ENCODE data around the gene ICA1.

ICA1 gene

DNA sequence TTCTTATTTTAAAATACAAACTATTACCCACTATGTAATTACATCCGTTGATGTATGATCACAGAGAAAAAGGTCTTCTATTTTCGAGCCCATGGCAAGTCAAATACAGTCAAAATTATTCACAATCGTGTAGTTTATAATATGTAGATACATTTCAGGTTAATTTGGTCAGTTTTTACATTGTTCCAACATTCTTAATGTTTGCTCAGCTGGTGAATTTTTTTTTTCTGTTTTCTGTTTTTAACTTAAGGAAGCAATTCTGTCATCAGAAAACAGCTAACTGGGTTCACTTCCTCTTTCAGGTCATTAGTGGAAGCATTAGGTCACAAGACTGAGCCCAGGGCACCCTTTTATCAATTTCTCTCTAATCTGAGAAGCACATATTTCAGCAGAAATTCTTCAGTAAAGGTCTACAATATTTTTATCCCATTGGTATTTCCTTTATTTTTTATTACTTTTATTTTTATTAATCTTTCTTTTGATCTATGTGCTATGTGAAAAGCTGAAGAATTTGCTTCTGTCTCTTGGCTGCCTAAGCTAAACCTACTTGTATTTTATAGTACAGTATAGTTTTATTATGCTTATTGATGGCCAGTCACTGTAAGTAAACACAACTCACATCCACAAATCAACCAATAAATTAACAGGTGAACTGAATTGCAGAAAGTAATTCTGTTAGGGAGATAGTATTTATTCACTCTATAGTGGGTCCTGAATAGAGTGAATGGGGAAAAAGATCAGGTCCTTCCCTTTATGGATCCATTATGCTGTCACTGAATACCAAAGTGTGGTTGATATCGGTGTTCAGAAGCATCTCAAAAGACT, 84.6 kb downstream of the ICA1 start:
- no peak overlapping the region for H3K4me3 ChIP-seq (ENCODE audit: low read depth, low read length)
- no peaks in the 10 kb centered on the region for H3K36me3 ChIP-seq (ENCODE audit: insufficient read depth, low read length)
- H3K4me1 ChIP-seq (ENCODE audit: control insufficient read depth, insufficient read depth, low read length, unreplicated experiment): no peaks in the 10 kb centered on the region
- H3K27ac ChIP-seq (ENCODE audit: low read depth, low read length): no peak overlapping the region
- no peak overlapping the region for H2AFZ ChIP-seq (ENCODE audit: low read length, unreplicated experiment)
- peaks cover 7% of the 10 kb centered on the region; the same call in 1 of the 2 replicates for H3K27me3 ChIP-seq (ENCODE audit: insufficient read depth, low read length)
- no peaks in the 10 kb centered on the region for H3K79me2 ChIP-seq (ENCODE audit: control insufficient read depth, insufficient read depth, low read length, unreplicated experiment)

GRCh38 chr7:8176370-8177081, 85.4 kb downstream of the ICA1 start:
- no peak overlapping the region for H3K27ac ChIP-seq (ENCODE audit: low read depth, low read length)
- no peak overlapping the region for H2AFZ ChIP-seq (ENCODE audit: low read length, unreplicated experiment)
- H3K79me2 ChIP-seq (ENCODE audit: control insufficient read depth, insufficient read depth, low read length, unreplicated experiment): no peaks in the 10 kb centered on the region
- no peaks in the 10 kb centered on the region for H3K4me1 ChIP-seq (ENCODE audit: control insufficient read depth, insufficient read depth, low read length, unreplicated experiment)
- no peaks in the 10 kb centered on the region for H3K36me3 ChIP-seq (ENCODE audit: insufficient read depth, low read length)
- H3K27me3 ChIP-seq (ENCODE audit: insufficient read depth, low read length): peaks cover 7% of the 10 kb centered on the region; the same call in 1 of the 2 replicates
- H3K4me3 ChIP-seq (ENCODE audit: low read depth, low read length): no peak overlapping the region

DNA sequence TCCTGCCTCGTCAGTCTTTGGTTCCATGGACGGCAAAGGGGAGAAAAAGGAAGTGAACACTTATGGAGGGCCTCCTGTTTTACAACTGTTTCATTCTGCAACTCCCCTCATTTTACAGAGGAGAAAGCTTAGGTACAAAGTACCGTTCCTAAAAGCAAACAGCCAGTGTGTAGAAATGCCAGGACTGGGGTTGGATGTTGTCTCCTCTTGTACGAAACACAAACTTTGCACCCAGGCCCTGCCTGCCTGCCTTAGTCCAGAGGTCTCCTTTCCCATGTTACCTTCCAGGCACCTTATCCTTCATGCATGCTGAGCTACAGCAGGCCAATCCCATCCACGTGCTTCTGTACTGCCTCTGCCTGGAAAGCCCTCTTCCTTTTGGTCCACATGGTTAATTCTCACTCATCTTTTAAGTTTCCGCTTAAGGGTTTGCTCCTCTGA, 86.0 kb downstream of the ICA1 start:
- no peak overlapping the region for H2AFZ ChIP-seq (ENCODE audit: low read length, unreplicated experiment)
- H3K4me3 ChIP-seq (ENCODE audit: low read depth, low read length): no peak overlapping the region
- no peak overlapping the region for H3K27ac ChIP-seq (ENCODE audit: low read depth, low read length)

DNA sequence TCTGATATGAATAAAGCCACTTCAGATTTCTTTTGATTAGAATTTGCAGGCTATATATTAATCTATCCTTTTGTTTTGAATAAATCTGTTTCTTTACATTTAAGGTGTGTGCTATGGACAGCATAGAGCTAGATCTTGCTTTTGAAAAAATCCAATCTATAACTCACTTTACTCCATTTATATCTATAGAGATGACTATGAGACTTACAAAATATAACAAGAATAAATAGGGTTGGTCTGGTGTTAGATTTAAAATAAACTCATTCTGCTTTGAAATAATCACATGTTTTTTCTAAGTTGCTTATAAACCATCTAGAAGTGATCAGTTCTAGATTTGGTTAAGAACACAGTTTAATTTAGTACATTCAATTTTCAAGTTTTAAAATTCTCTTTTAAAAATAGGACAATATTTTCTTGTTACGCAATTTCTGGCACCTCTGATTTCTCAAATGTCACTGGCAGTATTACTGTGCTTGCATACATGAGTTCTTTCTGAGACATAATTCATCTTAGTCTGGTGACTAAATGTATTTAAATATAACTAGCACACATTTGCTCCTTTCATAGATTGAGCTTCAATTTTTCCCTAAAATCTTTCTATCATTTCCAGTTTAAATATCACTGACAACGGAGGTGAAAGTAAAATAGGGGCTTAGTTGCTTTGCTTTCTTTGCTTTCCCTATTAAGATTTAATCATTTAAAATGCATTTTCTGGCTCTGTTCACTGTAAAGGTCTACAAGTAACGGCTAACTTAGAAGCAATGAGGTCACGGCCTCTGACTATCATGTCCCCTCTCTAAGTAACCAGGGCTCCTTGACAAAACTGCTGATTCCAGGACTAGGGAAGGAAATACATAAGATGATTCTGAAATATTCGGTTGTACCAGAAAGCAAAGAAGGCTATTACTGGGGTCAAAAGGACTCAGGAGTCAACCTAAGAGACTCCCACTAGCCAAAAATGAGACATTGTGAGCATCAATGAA, 89.3 kb downstream of the ICA1 start:
- no peak overlapping the region for H3K4me3 ChIP-seq (ENCODE audit: low read depth, low read length)
- H3K27ac ChIP-seq (ENCODE audit: low read depth, low read length): no peak overlapping the region
- no peaks in the 10 kb centered on the region for H3K36me3 ChIP-seq (ENCODE audit: insufficient read depth, low read length)
- no peaks in the 10 kb centered on the region for H3K4me1 ChIP-seq (ENCODE audit: control insufficient read depth, insufficient read depth, low read length, unreplicated experiment)
- no peaks in the 10 kb centered on the region for H3K79me2 ChIP-seq (ENCODE audit: control insufficient read depth, insufficient read depth, low read length, unreplicated experiment)
- H3K27me3 ChIP-seq (ENCODE audit: insufficient read depth, low read length): no peaks in the 10 kb centered on the region
- H2AFZ ChIP-seq (ENCODE audit: low read length, unreplicated experiment): no peak overlapping the region

More for the DNA sequence above, 86.0 kb downstream of the ICA1 start:
- Histone ChIP-seq H3K36me3 (ENCODE audit: insufficient read depth, low read length) (no peaks in the 10 kb centered on the region), H3K4me1 (ENCODE audit: control insufficient read depth, insufficient read depth, low read length, unreplicated experiment) (no peaks in the 10 kb centered on the region), H3K27me3 (ENCODE audit: insufficient read depth, low read length) (peaks cover 4% of the 10 kb centered on the region; the same call in 1 of the 2 replicates), H3K79me2 (ENCODE audit: control insufficient read depth, insufficient read depth, low read length, unreplicated experiment) (no peaks in the 10 kb centered on the region)

DNA sequence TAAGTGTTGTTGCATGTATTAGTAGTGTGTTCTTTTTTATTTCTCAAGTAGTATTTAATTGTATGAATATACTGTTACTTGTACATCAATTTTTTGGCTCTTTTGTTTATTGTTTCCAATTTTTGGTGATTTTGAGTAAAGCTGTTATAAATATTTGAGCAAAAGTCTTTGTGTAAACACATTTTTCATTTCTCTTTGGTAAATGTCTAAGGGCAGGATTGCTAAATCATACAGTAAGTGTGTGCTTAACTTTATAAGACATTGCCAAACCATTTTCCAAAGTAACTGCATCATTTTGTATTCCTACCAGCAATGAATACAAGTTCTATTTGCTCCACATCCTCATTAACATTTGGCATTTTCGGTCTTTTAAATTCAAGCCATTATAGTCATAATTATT, 92.8 kb downstream of the ICA1 start:
- Histone ChIP-seq H3K4me3 (ENCODE audit: low read depth, low read length) (no peak overlapping the region), H3K4me1 (ENCODE audit: control insufficient read depth, insufficient read depth, low read length, unreplicated experiment) (no peaks in the 10 kb centered on the region), H2AFZ (ENCODE audit: low read length, unreplicated experiment) (no peak overlapping the region), H3K79me2 (ENCODE audit: control insufficient read depth, insufficient read depth, low read length, unreplicated experiment) (no peaks in the 10 kb centered on the region), H3K36me3 (ENCODE audit: insufficient read depth, low read length) (no peaks in the 10 kb centered on the region), H3K27me3 (ENCODE audit: insufficient read depth, low read length) (no peaks in the 10 kb centered on the region), H3K27ac (ENCODE audit: low read depth, low read length) (no peak overlapping the region)

DNA sequence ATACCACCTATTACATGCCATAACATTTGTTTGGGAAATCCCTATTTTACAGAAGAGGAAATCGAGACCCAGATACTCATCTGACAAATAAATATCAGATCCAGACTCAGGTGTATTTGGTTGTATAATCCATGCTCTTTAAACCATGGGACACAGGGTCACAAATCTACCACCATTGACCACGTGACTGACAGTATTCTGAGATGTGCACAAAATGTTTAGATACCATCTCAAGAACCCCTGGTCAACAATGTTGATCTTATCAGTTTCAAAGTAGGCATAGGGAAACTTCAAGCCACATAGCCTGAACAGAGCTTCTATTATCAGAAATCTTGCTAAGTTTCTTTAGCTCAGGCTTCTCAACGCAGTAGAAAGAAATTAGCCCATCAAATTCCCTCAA, 93.6 kb downstream of the ICA1 start:
- no peaks in the 10 kb centered on the region for H3K27me3 ChIP-seq (ENCODE audit: insufficient read depth, low read length)
- no peaks in the 10 kb centered on the region for H3K36me3 ChIP-seq (ENCODE audit: insufficient read depth, low read length)
- H2AFZ ChIP-seq (ENCODE audit: low read length, unreplicated experiment): no peak overlapping the region
- H3K4me3 ChIP-seq (ENCODE audit: low read depth, low read length): no peak overlapping the region
- no peaks in the 10 kb centered on the region for H3K79me2 ChIP-seq (ENCODE audit: control insufficient read depth, insufficient read depth, low read length, unreplicated experiment)
- no peaks in the 10 kb centered on the region for H3K4me1 ChIP-seq (ENCODE audit: control insufficient read depth, insufficient read depth, low read length, unreplicated experiment)
- no peak overlapping the region for H3K27ac ChIP-seq (ENCODE audit: low read depth, low read length)

DNA sequence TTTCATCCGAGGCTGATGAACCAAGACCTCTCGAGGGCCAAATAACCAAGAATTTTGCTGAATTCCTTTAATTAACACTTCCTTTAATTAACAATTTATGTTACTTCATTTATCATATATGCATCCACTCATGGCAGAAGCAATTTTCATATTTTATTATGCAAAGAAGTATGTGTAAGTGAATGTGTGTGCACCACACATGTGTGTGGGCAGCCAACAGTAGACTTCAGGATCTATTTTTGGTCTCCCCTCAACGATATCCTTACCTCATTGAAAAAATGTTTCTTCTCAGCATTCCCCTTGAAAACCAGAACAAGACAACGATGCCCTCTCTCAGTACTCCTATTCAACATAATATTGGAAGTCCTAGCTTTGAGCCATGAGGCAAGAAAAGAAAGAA, 96.8 kb downstream of the ICA1 start:
- H3K27me3 ChIP-seq (ENCODE audit: insufficient read depth, low read length): no peaks in the 10 kb centered on the region
- H2AFZ ChIP-seq (ENCODE audit: low read length, unreplicated experiment): no peak overlapping the region
- no peak overlapping the region for H3K4me3 ChIP-seq (ENCODE audit: low read depth, low read length)
- no peak overlapping the region for H3K27ac ChIP-seq (ENCODE audit: low read depth, low read length)
- H3K4me1 ChIP-seq (ENCODE audit: control insufficient read depth, insufficient read depth, low read length, unreplicated experiment): no peaks in the 10 kb centered on the region
- H3K36me3 ChIP-seq (ENCODE audit: insufficient read depth, low read length): no peaks in the 10 kb centered on the region
- no peaks in the 10 kb centered on the region for H3K79me2 ChIP-seq (ENCODE audit: control insufficient read depth, insufficient read depth, low read length, unreplicated experiment)

- Histone ChIP-seq H3K79me2 (ENCODE audit: control insufficient read depth, insufficient read depth, low read length, unreplicated experiment) (no peaks in the 10 kb centered on the region), H3K36me3 (ENCODE audit: insufficient read depth, low read length) (no peaks in the 10 kb centered on the region), H3K4me1 (ENCODE audit: control insufficient read depth, insufficient read depth, low read length, unreplicated experiment) (no peaks in the 10 kb centered on the region), H2AFZ (ENCODE audit: low read length, unreplicated experiment) (no peak overlapping the region), H3K27ac (ENCODE audit: low read depth, low read length) (no peak overlapping the region), H3K4me3 (ENCODE audit: low read depth, low read length) (no peak overlapping the region), H3K27me3 (ENCODE audit: insufficient read depth, low read length) (0 out of 2 replicates have a peak, but pooled peaks cover 3% of the 10 kb centered on the region)
Observed at GRCh38 chr7:8162181-8162580, 99.8 kb downstream of the ICA1 start.

DNA sequence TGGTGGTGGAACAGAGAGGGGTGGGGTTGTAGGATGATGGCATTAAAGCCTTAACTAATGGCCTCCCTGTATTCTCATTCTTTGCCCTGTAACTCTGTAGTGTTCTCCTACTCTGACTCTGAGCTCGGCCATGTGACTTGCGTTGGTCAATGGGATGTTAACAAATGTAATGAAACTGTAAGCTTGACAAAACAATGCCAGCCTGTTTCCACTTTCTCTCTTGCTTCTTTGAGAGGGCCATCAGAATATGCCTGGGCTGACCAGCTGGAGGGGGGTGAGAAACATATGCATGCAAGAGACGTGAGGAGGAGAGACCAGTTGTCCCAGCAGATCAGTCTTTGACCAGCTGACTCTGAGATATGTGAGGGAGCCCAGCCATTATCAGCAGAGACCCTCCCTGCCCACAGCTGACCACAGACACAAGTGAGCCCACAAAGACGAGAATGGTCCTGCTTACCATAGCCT, 100.6 kb downstream of the ICA1 start:
- Histone ChIP-seq H3K4me3 (ENCODE audit: low read depth, low read length) (no peak overlapping the region), H3K36me3 (ENCODE audit: insufficient read depth, low read length) (no peaks in the 10 kb centered on the region), H3K79me2 (ENCODE audit: control insufficient read depth, insufficient read depth, low read length, unreplicated experiment) (no peaks in the 10 kb centered on the region), H3K27me3 (ENCODE audit: insufficient read depth, low read length) (0 out of 2 replicates have a peak, but pooled peaks cover 4% of the 10 kb centered on the region), H3K4me1 (ENCODE audit: control insufficient read depth, insufficient read depth, low read length, unreplicated experiment) (no peaks in the 10 kb centered on the region), H2AFZ (ENCODE audit: low read length, unreplicated experiment) (no peak overlapping the region), H3K27ac (ENCODE audit: low read depth, low read length) (no peak overlapping the region)

DNA sequence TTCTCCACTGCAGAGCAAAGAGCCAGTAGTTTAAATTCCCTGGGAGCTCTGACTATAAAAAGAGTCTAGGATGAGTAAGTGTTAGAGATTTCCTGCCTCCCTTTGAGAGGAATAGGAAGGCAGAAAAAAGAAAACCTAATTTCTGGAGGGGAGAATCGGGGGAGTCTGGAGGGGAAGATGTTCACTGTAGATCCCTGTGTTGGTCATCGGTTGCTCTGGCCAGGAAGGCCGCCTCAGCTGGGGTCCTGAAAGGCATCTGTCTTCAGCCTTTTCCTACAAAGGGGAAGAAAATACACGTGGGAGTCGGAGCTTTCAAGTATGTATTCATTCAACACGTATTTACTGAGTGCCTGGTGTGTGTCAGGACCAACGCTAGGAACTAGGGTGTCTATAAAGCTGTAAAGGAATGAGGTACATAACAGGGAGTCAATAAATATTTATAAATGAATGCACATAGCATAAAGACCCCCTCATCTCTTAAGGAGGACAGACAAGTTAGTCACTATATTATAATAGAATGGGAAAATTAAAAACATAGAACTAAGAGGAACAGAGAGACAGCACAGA, 101.1 kb downstream of the ICA1 start:
- Histone ChIP-seq H3K4me3 (ENCODE audit: low read depth, low read length) (no peak overlapping the region), H3K4me1 (ENCODE audit: control insufficient read depth, insufficient read depth, low read length, unreplicated experiment) (no peaks in the 10 kb centered on the region), H3K36me3 (ENCODE audit: insufficient read depth, low read length) (no peaks in the 10 kb centered on the region), H3K79me2 (ENCODE audit: control insufficient read depth, insufficient read depth, low read length, unreplicated experiment) (no peaks in the 10 kb centered on the region), H2AFZ (ENCODE audit: low read length, unreplicated experiment) (no peak overlapping the region), H3K27me3 (ENCODE audit: insufficient read depth, low read length) (0 out of 2 replicates have a peak, but pooled peaks cover 4% of the 10 kb centered on the region), H3K27ac (ENCODE audit: low read depth, low read length) (no peak overlapping the region)
